Measurements from ENCODE around the gene IARS2. TPM values are rescaled to one million over a fixed set of nuclear protein-coding genes. Genes with fewer than 3 reads are reported as not detected.
A peak's percentile ranks its signal among the peaks of the same experiment; 100 is the strongest.
"Not testable (repeated sequence)": the region's sequence is repeated elsewhere in the genome, so short reads cannot be mapped to it uniquely, and the experiment has no call there.

The IARS2 gene
- 103 and 157 TPM in 2 replicates for total RNA-seq (2014; rRNA removed; shearing (Covaris generic); ENCODE audit: low replicate concordance)

- peak; percentile 80 for DNase-seq (ENCODE audit: low read depth)
- in situ Hi-C loops (cut with HindIII; ENCODE audit: low pct_unique_long_range_greater_than_20kb, low sequenced_read_pairs): no loop called here
These were observed at the start of gene IARS2 for GRCh38 chr1:220094016-220094911. TSS of gene IARS2 (plus strand) at chr1:220094132. CDS start at chr1:220094217, 85 bp downstream.

DNA sequence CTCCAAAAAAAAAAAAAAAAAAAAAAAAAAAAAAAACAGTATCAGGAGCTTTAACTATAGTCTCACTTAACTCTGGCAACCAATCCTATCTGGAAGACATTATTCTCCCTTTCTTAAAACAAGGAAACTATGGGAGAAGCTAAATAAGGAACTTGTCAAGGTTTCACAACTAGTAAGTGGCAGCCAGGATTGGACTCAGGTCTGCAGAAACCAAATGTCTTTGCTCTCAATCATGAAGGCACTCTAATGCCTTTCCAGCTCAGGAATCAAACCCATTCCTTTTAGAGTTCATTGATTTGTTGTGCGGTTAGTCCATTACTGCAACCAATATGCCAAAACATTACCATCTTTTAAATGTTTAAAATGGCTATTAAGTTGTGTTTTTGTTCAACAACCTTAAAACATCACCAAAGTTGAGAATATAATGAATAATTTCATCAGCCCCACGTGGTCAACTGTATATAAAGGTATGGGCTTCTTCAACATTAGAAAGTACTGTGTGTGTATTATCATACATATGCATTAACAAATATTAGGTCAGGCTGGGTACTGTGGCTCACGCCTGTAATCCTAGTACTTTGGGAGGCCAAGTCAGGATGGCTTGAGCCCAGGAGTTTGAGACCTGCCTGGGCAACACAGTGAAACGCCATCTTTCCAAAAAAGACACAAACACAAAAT is 49.1 kb upstream of the IARS2 start:
- in situ Hi-C loops (cut with HindIII; ENCODE audit: low pct_unique_long_range_greater_than_20kb, low sequenced_read_pairs): no loop called here
- no peak for DNase-seq (ENCODE audit: low read depth)

GRCh38 chr1:220045356-220046051 is 48.4 kb upstream of the IARS2 start:
- in situ Hi-C loops (cut with HindIII; ENCODE audit: low pct_unique_long_range_greater_than_20kb, low sequenced_read_pairs): no loop called here
- DNase-seq (ENCODE audit: low read depth): peak; percentile 40

DNA sequence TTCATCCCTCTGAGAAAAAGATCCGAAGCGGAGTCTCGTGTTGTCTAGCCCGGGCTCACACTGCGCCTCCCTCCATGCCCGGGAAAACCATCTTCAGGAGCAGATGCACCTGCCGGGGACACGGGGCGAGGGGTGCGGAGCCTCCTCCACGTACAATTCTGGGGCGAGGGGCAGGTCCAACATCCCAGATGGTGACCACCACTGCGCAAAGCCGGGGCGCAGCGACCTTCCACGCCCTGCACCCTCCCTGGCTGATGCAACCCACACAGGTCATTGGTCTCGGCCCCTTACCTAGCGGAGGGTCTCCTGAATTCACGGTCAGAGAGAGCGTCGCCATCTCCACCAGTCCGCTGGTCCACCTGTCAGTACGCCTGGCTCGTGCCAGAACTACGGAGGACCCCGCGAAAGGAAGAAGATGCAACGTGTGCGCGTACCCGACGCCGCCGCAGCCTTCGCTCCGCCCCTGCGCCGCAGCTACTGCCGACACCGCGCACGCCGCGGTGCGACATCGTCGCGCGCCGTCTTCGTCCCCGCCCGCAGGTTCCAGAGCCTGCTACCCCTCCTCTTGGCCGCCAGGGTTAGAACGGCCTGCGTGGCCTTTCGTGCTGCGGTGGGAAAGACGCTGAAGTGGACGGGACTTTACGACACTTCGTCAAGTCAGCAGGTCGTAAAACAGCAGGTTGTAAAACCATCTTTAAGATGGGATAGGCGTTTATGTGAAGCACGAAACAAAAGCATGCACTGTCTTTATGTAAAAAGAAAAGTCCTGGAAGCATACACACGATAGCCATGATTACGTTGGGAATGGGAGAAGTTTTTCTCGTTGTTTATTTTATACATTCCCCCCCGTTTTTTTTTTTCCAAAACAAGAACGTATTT is 47.6 kb upstream of the IARS2 start, which contains the start of gene EPRS1:
Gene EPRS1 (minus strand): TSS at position 454 of the 879 bp plus-strand sequence. CDS start 117 bp downstream, at position 337.
- peak; percentile 96 for DNase-seq (ENCODE audit: low read depth)
- in situ Hi-C loops (cut with HindIII; ENCODE audit: low pct_unique_long_range_greater_than_20kb, low sequenced_read_pairs): no loop called here

DNA sequence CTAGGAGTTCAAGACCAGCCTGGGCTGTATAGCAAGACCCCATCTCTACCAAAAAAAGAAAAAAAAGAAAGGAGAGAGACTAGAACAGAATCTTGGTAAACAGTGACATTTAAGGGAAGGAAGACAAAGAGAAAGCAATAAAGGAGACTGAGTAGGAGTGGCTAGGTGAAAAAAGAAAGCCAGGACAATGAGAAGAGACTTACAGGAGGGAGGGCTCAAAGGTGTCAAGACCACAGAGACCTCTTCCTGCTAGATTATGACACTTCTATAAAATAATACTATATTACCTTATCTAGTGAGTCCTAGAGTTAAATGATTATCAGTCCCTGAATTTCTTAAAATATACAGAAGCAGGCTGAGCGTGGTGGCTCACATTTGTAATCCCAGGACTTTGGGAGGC is 37.6 kb upstream of the IARS2 start:
- no peak for DNase-seq (ENCODE audit: low read depth)
- in situ Hi-C loops (cut with HindIII; ENCODE audit: low pct_unique_long_range_greater_than_20kb, low sequenced_read_pairs): no loop called here

DNA sequence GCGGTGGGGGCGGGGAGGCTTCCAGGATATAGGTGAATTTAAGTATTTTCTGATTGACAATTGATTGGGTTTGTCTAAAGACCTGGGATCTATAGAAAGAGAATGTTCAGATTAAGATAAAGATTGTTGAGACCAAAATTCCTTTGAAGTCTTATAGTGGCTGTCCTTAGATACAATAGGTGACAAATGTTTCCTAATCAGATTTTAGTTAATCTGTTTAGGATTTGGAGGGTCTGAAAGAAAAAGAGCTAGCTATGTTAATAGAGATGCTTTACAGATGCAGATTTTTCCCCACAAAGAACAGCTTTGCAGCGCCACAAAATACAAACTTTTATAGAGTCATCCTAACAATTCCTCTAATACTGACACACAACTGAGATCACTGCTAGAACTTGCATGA is 33.1 kb upstream of the IARS2 start:
- DNase-seq (ENCODE audit: low read depth): no peak
- in situ Hi-C loops (cut with HindIII; ENCODE audit: low pct_unique_long_range_greater_than_20kb, low sequenced_read_pairs): no loop called here

DNA sequence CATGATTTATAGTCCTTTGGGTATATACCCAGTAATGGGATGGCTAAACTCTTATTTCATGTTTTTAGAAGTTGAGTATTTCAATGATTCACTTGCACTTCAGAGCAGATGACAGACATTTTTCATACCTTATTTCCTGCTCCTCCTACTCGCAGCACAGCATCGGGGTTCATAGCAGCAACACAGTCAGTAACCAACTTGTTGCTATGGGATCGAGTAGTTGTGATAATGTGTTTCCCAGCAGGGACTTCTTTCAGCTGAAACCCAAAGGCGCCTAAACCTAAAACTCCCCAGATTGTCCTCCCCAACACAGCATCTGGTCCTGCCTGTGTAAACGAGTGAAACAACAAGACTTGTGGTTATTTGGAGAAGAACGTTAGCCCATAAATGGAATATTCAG is 31.3 kb upstream of the IARS2 start:
- no peak for DNase-seq (ENCODE audit: low read depth)
- in situ Hi-C loops (cut with HindIII; ENCODE audit: low pct_unique_long_range_greater_than_20kb, low sequenced_read_pairs): no loop called here

DNA sequence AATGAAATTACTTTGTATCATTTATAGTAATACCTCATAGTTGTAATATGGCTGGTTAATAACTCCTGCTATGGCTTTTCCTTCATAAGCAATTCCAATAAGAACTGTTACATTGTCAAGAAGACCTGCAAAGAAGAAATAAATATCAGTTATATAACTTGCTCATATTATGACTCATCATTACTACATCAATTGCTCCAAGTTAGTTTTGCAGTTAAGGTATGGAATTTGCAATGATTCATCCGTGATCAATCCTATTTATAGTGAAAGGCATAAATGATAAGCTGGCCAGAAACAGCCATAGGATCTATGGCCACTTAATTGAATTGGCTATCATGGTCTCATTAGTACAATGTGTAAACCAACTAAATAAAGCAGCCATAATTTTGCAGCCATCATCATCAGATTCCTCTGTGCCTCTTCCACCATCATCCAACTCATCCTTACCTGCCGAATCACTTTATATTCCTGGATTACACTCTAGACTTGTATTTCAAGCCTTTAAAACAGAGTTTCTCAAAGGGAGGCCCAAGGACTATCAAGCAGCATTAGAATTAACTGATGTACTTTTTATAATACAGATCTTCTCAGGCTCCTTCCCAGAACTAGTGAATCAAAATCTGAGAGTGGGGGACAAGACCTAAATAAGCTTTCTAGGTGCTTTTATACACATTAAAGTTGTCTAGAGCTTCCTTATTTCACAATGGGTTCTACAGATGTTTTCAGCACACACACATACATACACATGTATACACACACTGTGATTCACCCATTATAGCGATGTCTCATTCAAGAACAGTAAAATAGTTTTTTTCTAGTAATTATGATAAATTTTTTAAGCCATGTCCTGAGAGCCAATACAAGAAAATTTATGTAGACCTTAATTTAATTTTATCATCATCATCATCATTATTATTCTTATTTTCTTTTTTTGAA is 26.4 kb upstream of the IARS2 start:
- in situ Hi-C loops (cut with HindIII; ENCODE audit: low pct_unique_long_range_greater_than_20kb, low sequenced_read_pairs): no loop called here

DNA sequence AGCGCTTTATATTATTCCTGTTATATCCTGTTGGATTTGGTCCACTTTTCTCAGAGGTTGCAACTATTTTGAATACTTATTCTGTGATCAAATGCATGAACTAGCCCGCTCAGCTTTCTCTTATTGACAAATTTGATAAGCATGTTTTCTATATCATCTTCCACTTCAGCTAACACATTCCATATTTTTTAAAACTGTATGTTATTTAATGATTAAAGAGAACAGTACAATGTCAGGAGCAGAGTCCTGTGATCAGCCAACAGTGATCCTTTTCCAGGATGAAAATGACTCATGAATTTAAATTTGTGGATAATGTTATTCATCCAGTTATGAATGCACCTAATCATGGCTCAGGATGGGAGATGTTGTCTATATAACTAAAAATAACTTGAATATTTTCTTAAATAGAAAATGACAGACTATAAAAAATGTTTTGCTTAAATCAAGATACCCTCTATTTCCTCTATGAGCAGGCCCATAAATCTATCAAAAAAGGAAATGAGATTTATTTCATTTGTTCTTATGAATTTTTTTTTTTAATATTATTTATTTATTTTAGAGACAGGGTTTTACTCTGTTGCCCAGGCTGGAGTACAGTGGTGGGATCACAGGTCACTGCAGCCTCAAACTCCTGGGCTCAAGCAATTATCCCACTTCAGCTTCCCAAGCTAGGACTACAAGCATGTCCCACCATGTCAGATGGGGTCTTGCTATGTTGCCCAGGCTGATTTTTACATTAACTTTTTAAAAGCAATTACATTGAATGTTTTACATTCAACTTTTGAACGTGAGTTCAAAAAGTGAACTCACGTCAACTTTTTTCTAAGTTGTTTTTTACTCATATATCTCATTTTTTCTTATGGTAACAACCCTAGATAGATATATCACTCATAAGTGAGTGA is 16.8 kb upstream of the IARS2 start:
- in situ Hi-C loops (cut with HindIII; ENCODE audit: low pct_unique_long_range_greater_than_20kb, low sequenced_read_pairs): no loop called here
- DNase-seq (ENCODE audit: low read depth): no peak

More for the DNA sequence above, 26.4 kb upstream of the IARS2 start:
- no peak for DNase-seq (ENCODE audit: low read depth)

GRCh38 chr1:220077887-220078286 is 16.0 kb upstream of the IARS2 start:
- in situ Hi-C loops (cut with HindIII; ENCODE audit: low pct_unique_long_range_greater_than_20kb, low sequenced_read_pairs): no loop called here
- DNase-seq (ENCODE audit: low read depth): no peak

DNA sequence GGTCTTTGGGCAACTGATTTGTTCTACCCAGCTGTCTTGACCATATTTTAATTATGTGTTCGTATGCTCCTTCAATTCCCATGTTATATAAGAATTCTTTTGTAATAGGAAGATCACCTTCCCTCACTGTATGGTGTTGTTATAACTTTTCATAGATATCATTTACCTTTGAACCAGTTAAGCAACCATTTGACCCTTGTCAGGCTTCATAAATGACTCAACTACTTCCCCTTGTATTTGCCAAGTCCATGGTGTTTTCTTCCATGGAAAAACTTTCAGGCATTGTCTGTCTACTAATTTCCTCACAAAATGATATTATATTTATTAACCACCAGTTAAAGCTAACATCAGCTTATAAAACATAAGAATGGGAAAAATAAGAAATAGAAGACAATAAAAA is 9.5 kb upstream of the IARS2 start:
- no peak for DNase-seq (ENCODE audit: low read depth)
- in situ Hi-C loops (cut with HindIII; ENCODE audit: low pct_unique_long_range_greater_than_20kb, low sequenced_read_pairs): no loop called here

GRCh38 chr1:220086261-220086686 is 7.7 kb upstream of the IARS2 start:
- in situ Hi-C loops (cut with HindIII; ENCODE audit: low pct_unique_long_range_greater_than_20kb, low sequenced_read_pairs); DNase-seq (ENCODE audit: low read depth): not testable (repeated sequence)

GRCh38 chr1:220089650-220090556 is 4.0 kb upstream of the IARS2 start, which contains the start of gene BPNT1:
TSS of gene BPNT1 (minus strand) at chr1:220089788. CDS start at chr1:220079846, 9,942 bp downstream.
- in situ Hi-C loops (cut with HindIII; ENCODE audit: low pct_unique_long_range_greater_than_20kb, low sequenced_read_pairs): no loop called here

DNA sequence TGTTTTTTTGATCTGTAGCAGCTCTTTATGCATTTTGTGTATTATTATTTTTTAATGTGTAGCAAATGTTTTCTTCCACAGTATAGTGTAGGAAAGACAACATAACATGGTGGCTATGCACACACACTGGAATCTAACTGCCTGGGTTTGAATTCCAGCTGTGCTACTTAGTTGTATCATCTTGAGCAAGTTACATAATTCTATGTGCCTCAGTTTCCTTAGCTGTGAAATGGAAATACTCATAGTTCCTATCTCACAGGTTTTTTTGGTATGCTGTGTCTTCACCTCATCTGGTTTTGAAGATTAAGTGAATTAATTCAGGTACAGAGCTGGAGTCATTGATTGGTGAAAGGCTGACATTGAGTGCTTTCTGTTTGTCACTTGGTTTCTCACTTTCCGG is 1.2 kb upstream of the IARS2 start:
- no peak for DNase-seq (ENCODE audit: low read depth)
- in situ Hi-C loops (cut with HindIII; ENCODE audit: low pct_unique_long_range_greater_than_20kb, low sequenced_read_pairs): no loop called here

More at GRCh38 chr1:220089650-220090556, 4.0 kb upstream of the IARS2 start, which contains the start of gene BPNT1:
- DNase-seq (ENCODE audit: low read depth): peak; percentile 83

Measured in Caki2 (cell line).